Neural cell (in vitro differentiated cells): ENCODE results near the gene SLC9B1. TPM values are rescaled to one million over a fixed set of nuclear protein-coding genes. Genes with fewer than 3 reads are reported as not detected.

Experiments used
- H2AFZ ChIP-seq: fragments of 200-600, 300-800 bp; sonication (generic), shearing (Covaris generic); 2 replicates; pipeline ENCODE4 v1.6.0; 2014; ENCODE audit warnings: low read depth, mild to moderate bottlenecking, antibody characterized with exemption, low read length, moderate library complexity
- H3F3A ChIP-seq: fragments of 200-600 bp; shearing (Covaris generic); 2 replicates; pipeline ENCODE4 v1.6.1; 2016; ENCODE audit warnings: mild to moderate bottlenecking, moderate library complexity, mixed read lengths, antibody characterized with exemption, low read length; ENCODE audit not compliant: insufficient read depth, poor library complexity, severe bottlenecking
- H3K27ac ChIP-seq: fragments of 200-600, 300-800 bp; sonication (generic), shearing (Covaris generic); 2 replicates; pipeline ENCODE4 v1.5.1; 2014; ENCODE audit warnings: mild to moderate bottlenecking, low read length, moderate library complexity
- H3K27me3 ChIP-seq: fragments of 300-800, 200-600 bp; sonication (generic), shearing (Covaris generic); 2 replicates; pipeline ENCODE4 v1.6.0; 2014; ENCODE audit warnings: mild to moderate bottlenecking, low read depth, low read length, moderate library complexity; ENCODE audit not compliant: insufficient read depth
- H3K36me3 ChIP-seq: fragments of 300-800, 200-600 bp; sonication (generic), shearing (Covaris generic); 2 replicates; pipeline ENCODE4 v1.5.1; 2014; ENCODE audit warnings: mild to moderate bottlenecking, antibody characterized with exemption, low read length, moderate library complexity; ENCODE audit not compliant: insufficient read depth
- H3K4me2 ChIP-seq: fragments of 300-800, 200-600 bp; sonication (generic), shearing (Covaris generic); 2 replicates; pipeline ENCODE4 v1.6.0; 2014; ENCODE audit warnings: mild to moderate bottlenecking, low read length
- H3K4me3 ChIP-seq: fragments of 300-800, 200-600 bp; sonication (generic), shearing (Covaris generic); 2 replicates; pipeline ENCODE4 v1.5.1; 2014; ENCODE audit warnings: mild to moderate bottlenecking, low read length, moderate library complexity
- H3K79me2 ChIP-seq: fragments of 200-600 bp; shearing (Covaris generic); replicated peaks from 2 replicates; pipeline ENCODE4 v1.6.0; 2014; ENCODE audit warnings: mild to moderate bottlenecking, low read length, moderate library complexity; ENCODE audit not compliant: insufficient read depth
- H3K9ac ChIP-seq: fragments of 300-800, 200-600 bp; sonication (generic), shearing (Covaris generic); 2 replicates; pipeline ENCODE4 v1.6.1; 2016; ENCODE audit warnings: mild to moderate bottlenecking, low read length, mixed read lengths
- H3K9me2 ChIP-seq: fragments of 200-600 bp; shearing (Covaris generic); 2 replicates; pipeline ENCODE4 v1.6.1; 2016; ENCODE audit warnings: mild to moderate bottlenecking, low read length, mixed read lengths; ENCODE audit not compliant: insufficient read depth
- H3K9me3 ChIP-seq: fragments of 200-600, 300-800 bp; sonication (generic), shearing (Covaris generic); 2 replicates; pipeline ENCODE4 v1.6.1; 2016; ENCODE audit warnings: mild to moderate bottlenecking, mixed run types, low read length, moderate library complexity, mixed read lengths
- H4K20me1 ChIP-seq: fragments of 200-600 bp; shearing (Covaris generic); 2 replicates; pipeline ENCODE4 v1.6.1; 2016; ENCODE audit warnings: mild to moderate bottlenecking, mixed run types; ENCODE audit not compliant: insufficient read depth
- CTCF ChIP-seq: fragments of 450-650 bp; IDR thresholded peaks from 2 replicates; pipeline ENCODE4 v1.5.1; 2014; ENCODE audit warnings: antibody characterized with exemption, mild to moderate bottlenecking, moderate library complexity; ENCODE audit not compliant: poor library complexity, severe bottlenecking
- EP300 ChIP-seq: fragments of 450-650 bp; conservative IDR thresholded peaks from 2 replicates; pipeline ENCODE4 v1.6.1; 2014; ENCODE audit warnings: antibody characterized with exemption, mild to moderate bottlenecking, moderate library complexity; ENCODE audit not compliant: poor library complexity, severe bottlenecking
- EZH2 ChIP-seq: fragments of 200-600, 300-800 bp; shearing (Covaris generic), sonication (generic); IDR thresholded peaks from 2 replicates; pipeline ENCODE4 v1.6.1; 2014; ENCODE audit warnings: antibody characterized with exemption, low read length, borderline replicate concordance, mild to moderate bottlenecking; ENCODE audit not compliant: insufficient read depth, poor library complexity, severe bottlenecking
- MXI1 ChIP-seq: fragments of 450-650 bp; conservative IDR thresholded peaks from 2 replicates; pipeline ENCODE4 v1.6.1; 2014; ENCODE audit warnings: antibody characterized with exemption, mild to moderate bottlenecking; ENCODE audit not compliant: poor library complexity, severe bottlenecking
- POLR2AphosphoS5 ChIP-seq: IDR thresholded peaks from 2 replicates; pipeline ENCODE4 v1.6.1; 2012
- RAD21 ChIP-seq: fragments of 450-650 bp; conservative IDR thresholded peaks from 2 replicates; pipeline ENCODE4 v1.6.1; 2014; ENCODE audit warnings: antibody characterized with exemption, mild to moderate bottlenecking, moderate library complexity
- REST ChIP-seq: IDR thresholded peaks from 2 replicates; pipeline ENCODE4 v1.6.1; 2012; ENCODE audit warnings: borderline replicate concordance
- SMC3 ChIP-seq: fragments of 450-650 bp; conservative IDR thresholded peaks from 2 replicates; pipeline ENCODE4 v1.6.1; 2014; ENCODE audit warnings: antibody characterized with exemption, mild to moderate bottlenecking, moderate library complexity; ENCODE audit not compliant: poor library complexity
- TAF1 ChIP-seq: IDR thresholded peaks from 2 replicates; pipeline ENCODE4 v1.6.1; 2012; ENCODE audit warnings: low read depth
- polyA minus RNA-seq: library from RNA; depleted of rRNA, polyadenylated mRNA; stranded (reverse); fragments of >200 nt; gene quantifications from 2 replicates; pipeline ENCODE4 v1.2.3, GENCODE V29; 2014
- polyA plus RNA-seq: library from polyadenylated mRNA; depleted of rRNA; stranded (reverse); fragments of >200 nt; gene quantifications from 2 replicates; pipeline ENCODE4 v1.2.3, GENCODE V29; 2014

The SLC9B1 gene
- polyA plus RNA-seq (not detected in 2 replicates), polyA minus RNA-seq (1.9 TPM in 1 of 2 replicates, not detected in the other)

- H3K27me3 ChIP-seq: no peaks in the 10 kb centered on the region
- no peak within 1 kb of the TSS for H3K4me2 ChIP-seq
- TF ChIP-seq POLR2AphosphoS5: no peak
- no peak for TF ChIP-seq CTCF
- TF ChIP-seq EZH2: no peak
- no peak for TF ChIP-seq REST
- TF ChIP-seq EP300: no peak
- no peak for TF ChIP-seq SMC3
- TF ChIP-seq TAF1: no peak
- no peak for TF ChIP-seq MXI1
- no peak for TF ChIP-seq RAD21
- no peak within 1 kb of the TSS for H2AFZ ChIP-seq
- no peak within 1 kb of the TSS for H3K9ac ChIP-seq
- no peaks in the 10 kb centered on the region for H3F3A ChIP-seq
- H3K79me2 ChIP-seq: no peaks in the 10 kb centered on the region
- H3K9me3 ChIP-seq: peaks cover 3% of the 10 kb centered on the region
- no peaks in the 10 kb centered on the region for H3K9me2 ChIP-seq
- no peaks in the 10 kb centered on the region for H4K20me1 ChIP-seq
- peak within 1 kb of the TSS; percentile 23 for H3K4me3 ChIP-seq
- peaks cover 4% of the 10 kb centered on the region for H3K36me3 ChIP-seq
- H3K27ac ChIP-seq: no peak within 1 kb of the TSS
Observed at GRCh38 chr4:103019308-103020124, at the start of gene SLC9B1. TSS of gene SLC9B1 (minus strand) at chr4:103019705. CDS start at chr4:102991711, 27,994 bp downstream.

- Histone ChIP-seq H3K9me3 (no peaks in the 10 kb centered on the region), H3K9ac (no peak overlapping the region), H3K4me3 (no peak overlapping the region), H2AFZ (no peak overlapping the region), H3K27ac (no peak overlapping the region), H3F3A (no peaks in the 10 kb centered on the region), H3K36me3 (no peaks in the 10 kb centered on the region), H3K4me2 (no peak overlapping the region), H3K27me3 (no peaks in the 10 kb centered on the region), H3K79me2 (no peaks in the 10 kb centered on the region), H4K20me1 (no peaks in the 10 kb centered on the region), H3K9me2 (no peaks in the 10 kb centered on the region)
- TF ChIP-seq POLR2AphosphoS5 (no peak), EP300 (no peak), EZH2 (no peak), MXI1 (no peak), CTCF (no peak), RAD21 (no peak), SMC3 (no peak), TAF1 (no peak), REST (no peak)
Observed at GRCh38 chr4:103067841-103068547, 48.5 kb upstream of the SLC9B1 start.
